Measurements from ENCODE around the gene CSTB.
"Not testable (repeated sequence)": the region's sequence is repeated elsewhere in the genome, so short reads cannot be mapped to it uniquely, and the experiment has no call there.

Gene CSTB

DNA sequence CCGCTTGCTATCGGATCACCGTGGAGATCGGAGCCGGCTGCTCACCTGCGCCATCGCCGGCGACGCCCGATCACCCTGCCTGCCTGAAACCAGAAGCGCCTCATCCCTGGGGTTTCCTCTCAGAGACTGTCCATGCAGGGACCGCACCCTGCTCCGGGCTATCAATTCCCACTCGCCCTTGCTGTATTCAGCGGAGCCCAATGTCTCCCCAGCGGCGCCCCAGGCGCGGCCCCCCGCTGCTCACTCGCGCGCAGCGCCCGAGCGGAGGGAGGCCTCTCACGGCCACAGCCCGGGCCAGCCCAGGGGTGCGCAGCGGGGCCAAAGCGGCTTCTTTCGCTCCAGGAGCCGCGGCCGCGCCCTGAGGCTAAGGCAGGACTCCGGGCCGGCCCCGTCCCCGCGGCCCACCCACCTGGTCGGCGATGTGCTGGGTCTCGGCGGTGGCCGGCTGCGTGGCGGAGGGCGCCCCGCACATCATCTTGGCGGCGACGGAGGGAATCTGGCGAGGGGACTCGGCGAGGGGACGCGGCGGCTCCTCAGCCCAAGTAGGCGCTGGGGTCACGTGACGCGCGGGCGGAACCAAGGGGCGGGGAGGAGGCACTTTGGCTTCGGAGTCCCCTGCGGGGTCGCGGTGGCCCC lies at the start of gene CSTB:
TSS of gene CSTB (minus strand) at position 514 of the 636 bp plus-strand sequence. CDS start at position 475, 39 bp downstream.
- peak; percentile 82 for DNase-seq

DNA sequence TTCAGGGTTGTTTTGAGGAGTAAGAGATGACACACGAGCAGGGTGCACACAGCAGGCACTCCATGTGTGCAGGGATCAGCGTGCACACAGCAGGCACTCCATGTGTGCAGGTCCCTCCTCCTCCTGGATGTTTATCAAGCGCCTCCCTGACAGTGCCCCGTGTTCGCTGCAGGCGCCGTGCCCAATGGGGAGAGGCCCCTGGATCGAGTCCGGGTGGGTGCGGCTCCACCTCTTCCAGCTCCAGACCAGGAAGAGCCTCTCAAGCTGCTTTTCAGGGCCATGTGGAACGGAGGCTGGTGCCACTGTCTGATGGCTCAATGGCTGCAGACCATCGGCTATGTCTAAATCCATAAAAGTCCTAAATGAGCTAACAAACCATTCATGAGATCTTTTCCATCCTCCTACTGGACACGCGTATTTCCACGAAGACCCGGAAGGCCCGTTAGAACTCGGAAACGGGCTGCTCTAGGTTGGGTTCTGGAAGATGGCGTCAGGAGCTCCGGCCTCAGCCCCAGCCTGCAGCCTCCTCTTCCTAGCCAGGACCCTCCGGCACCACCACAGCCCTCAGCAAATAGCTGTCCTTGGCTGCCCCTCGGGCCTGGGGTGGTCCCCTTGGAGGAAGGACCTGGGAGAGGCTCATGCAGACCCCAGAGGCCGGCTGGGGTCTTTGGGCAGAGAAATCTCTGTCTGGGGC lies 49.3 kb upstream of the CSTB start:
- DNase-seq, result no peak

GRCh38 chr21:43824333-43825241 lies 48.5 kb upstream of the CSTB start:
- no peak for DNase-seq

DNA sequence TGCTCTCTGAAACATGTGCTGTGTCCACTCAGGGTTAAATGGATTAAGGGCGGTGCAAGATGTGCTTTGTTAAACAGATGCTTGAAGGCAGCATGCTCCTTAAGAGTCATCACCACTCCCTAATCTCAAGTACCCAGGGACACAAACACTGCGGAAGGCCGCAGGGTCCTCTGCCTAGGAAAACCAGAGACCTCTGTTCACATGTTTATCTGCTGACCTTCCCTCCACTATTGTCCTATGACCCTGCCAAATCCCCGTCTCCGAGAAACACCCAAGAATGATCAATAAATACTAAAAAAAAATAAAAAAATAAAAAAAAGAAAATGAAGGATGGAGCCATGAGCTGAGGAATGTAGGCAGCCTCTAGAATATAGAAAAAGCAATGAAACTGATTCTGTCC lies 46.6 kb upstream of the CSTB start:
- not testable (repeated sequence) for DNase-seq

- not testable (repeated sequence) for DNase-seq
Measured at GRCh38 chr21:43822166-43822565, 46.1 kb upstream of the CSTB start.

DNA sequence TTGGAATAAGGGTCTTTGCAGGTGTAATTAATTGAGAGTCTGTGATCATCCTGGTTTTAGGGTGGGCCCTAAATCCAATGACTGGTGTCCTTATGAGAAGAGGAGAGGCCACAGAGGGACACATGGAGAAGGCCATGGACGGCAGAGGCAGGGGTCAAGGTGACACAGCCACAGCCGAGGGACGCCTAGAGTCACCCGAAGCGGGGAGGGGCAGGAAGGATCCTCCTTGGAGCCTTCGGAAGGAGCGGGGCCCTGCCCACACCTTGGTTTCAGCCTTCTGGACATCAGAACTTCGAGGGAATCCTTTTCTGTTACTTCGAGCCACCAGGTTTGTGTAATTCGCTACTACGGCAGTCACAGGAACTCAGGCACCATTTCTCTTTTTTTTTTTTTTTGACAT lies 44.4 kb upstream of the CSTB start:
- no peak for DNase-seq

- no peak for DNase-seq
Measured at GRCh38 chr21:43819511-43820405, 43.6 kb upstream of the CSTB start.

GRCh38 chr21:43818685-43819084 lies 42.6 kb upstream of the CSTB start:
- DNase-seq, result no peak

GRCh38 chr21:43817157-43818086 lies 41.3 kb upstream of the CSTB start:
- no peak for DNase-seq

DNA sequence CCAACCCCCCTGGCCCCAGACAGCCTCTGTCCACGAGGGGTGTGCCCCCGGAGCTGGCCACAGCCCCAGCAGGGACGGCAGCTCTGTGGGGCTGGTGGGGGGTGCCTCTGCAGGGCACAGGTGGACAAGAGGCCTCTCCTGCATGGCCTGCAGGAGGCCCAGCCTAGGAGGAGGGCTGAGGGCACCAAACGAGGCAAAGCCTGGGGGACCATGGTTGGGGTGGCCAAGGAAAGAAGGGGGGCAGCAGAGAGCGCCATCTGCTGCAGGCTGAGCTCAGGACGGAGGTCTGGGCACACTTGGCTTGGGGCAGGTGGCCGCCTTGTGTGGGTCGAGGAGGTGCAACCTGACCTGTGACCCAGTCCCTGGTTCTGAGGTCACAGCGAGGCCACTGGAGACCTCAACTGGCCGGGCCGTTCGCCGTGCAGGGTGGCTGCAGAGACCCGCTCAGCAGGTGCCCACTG lies 40.5 kb upstream of the CSTB start:
- no peak for DNase-seq

DNA sequence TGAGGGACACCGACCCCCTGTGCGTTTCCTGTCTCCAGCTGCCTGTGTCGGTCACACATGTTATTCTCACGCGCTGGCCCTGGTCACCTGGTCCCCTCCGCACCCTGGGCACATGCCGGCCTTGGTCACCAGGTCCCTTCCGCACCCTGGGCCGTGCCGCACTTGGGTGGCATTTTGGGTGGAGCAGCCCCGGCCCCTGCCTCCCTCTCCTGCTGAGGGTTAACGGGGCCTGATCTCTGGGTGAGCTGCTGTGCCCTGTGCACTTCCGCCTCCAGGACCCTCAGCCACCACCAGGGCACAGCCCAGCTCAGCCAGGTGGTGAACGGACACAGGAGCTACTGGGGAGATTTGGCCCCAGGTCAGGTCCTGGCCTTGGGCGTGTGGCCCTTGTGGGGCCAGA lies 39.9 kb upstream of the CSTB start:
- no peak for DNase-seq

DNA sequence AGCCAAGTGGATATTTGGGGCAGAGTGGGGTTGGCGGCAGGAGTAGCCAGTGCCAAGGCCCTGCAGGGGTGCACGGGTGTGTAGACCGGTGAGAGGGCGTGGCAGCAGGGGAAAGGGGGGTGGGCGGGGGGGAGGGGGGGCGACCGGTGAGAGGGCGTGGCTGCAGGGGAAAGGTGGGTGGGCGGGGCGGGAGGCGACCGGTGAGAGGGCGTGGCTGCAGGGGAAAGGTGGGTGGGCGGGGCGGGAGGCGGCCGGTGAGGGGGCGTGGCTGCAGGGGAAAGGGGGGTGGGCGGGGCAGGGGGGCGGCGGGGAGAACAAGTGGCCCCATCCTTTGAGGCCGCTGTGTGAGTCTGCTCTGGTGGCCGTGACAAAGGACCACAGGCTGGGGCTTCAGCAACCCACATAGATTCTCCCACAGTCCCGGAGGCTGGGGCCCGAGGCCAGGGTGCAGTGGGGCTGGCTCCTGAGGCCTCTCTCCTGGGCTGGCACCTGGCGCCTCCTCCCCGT lies 39.1 kb upstream of the CSTB start:
- no peak for DNase-seq

GRCh38 chr21:43814215-43815106 lies 38.4 kb upstream of the CSTB start:
- DNase-seq, result no peak

GRCh38 chr21:43813656-43813980 lies 37.5 kb upstream of the CSTB start:
- DNase-seq, result no peak

DNA sequence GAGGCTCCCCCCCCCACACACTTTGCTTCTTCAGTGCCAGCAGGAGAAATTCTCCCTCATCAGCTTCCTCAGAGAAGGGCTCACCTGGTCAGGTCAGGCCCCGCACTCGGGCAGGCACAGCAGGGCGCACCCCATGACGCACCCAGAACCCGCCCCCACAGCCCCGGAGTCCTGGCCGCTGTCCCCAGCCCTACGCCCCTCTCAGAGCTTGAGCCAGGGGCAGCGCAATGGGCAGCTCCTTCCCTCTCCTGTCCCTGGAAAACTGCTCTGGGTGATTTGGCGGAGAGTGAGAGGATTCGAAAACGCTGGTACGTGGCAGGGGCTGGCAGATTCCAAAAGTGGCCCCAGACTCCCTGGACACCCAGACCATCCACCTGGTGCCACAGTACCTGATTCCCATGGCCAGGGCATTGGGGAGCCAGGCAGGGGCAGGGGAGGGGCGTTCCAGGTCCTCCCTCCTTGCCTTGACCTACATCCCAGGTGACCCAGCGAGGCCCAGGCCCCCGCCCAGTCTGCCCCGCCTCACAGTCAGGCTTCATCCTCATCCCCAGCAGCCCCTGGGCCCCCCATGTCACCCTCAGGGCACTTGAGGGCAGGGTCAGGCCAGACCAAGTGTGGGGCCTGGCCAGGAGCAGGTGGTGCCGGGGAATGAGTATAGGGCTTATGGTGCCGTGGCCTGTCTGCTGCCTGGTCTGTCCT lies 37.0 kb upstream of the CSTB start:
- no peak for DNase-seq

DNA sequence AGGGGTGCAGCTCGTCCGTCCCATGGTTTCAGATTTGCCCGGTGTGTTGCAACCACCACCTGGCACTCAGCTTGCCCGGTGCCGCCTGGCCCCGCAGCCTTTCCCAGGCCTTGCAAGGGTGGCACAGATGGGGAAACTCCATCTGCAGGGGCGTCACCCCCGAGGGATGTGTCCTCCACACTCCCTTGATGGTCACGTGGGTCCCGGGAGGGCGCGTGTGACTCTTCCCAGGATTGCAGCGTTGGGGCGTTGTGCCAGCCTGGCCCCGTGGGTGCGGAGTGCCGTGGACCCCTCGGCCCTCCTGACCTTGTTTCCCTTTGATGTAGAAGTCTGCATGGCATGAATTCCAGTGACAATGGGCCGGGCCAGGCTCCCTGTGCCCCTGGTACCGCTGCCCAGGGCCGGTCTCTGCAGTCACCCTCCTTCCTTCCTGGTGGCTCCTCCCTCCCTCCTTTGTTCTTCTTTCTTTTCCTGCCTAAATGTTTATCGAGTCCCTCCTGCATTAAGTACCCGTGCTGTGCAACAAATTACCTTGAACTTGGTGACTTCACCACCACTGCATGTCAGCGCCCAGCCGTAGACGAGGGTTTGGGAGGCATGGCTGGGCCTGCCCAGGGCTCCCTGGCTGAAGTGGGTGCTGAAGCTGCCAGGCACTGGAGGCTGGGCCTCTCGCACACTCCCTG lies 36.2 kb upstream of the CSTB start:
- DNase-seq, result no peak

DNA sequence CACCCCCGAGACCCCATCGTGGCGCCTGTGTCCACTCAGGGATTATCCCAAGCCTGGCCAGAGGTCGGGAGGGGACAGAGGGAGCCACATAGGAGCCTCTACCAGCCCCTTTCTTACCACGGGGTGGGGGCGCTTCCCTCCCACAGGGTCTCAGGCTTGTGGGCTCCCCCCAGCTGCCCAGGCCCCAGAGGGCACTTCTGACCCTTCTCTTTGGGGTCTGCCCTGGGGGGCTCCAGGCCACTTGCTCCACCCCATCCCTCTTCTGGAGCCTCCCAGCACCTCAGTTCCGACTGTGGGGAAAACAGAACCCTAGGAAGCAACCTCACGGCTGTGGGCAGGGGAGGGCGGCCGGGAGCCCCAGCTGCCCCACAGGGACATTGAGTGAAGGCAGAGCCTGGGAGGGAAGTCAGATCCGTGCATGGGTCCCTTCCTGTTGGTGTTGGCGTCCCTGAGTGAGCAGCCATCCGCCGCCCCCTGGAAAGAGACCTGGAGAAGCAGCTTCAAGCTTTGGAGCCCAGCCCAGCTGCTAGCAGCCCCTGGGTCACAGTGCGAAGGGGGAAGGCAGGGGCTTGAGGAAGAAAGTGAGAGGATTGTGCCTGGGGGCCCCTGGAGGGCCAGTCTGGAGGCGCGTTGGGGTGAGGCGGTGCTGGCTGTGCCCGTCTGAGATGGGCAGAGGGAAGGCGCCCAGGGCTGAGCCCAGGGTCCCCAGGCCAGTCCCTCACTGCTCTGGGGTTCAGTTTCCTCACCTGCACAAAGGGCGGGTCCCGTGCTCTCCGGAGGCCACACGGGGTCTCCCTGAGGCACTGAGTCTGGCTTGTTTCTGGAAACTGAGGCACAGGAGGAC lies 35.4 kb upstream of the CSTB start:
- no peak for DNase-seq

Data from stimulated activated CD4-positive, alpha-beta T cell treated with anti-CD3 and anti-CD28 coated beads, Interleukin-12 subunit alpha, Interleukin-12 subunit beta, amount 100 ng/mL, for 4 hours (primary cell).